ENCODE measurements around the gene UBN2. TPM values are rescaled to one million over a fixed set of nuclear protein-coding genes. Genes with fewer than 3 reads are reported as not detected.

Gene UBN2
- 7.1 and 7.5 TPM in 2 replicates for total RNA-seq

DNA sequence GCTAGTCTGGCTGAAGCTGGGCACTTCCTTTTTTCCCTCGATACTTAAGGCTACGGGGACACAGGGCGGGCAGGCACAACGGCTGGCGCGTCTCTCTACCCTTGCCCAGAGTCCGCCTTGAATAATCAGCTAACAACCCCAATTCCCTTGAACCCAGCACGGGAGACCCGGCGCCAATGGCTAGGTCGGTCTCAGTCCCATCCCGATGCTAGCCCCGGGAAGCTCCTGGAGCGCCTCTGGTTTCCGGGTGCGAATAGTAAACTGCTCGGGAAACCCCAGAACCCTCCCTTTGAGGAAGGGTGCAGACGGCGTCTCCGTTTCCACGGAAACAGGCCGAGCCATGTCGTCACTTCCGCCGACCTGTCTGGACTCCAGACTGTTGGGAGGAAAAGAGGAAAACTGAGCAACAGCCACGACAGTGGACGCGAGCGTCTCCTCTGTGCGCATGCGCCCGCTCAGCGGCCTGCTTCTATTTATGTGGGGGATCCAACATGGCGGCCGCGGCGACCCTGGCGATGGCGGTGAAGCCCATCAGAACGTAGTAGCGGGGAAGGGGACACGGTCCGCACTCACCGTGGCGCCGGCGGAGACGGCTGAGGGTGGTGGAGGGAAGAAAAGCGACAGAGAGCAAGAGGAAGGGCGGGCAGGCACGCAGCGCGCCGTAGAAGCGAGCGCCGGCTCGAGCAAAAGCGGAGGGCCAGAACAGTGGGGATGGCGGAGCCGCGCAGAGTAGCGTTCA, at the start of gene UBN2:
Gene UBN2 (plus strand): TSS at position 464 of the 739 bp plus-strand sequence. CDS start 248 bp downstream, at position 712.

DNA sequence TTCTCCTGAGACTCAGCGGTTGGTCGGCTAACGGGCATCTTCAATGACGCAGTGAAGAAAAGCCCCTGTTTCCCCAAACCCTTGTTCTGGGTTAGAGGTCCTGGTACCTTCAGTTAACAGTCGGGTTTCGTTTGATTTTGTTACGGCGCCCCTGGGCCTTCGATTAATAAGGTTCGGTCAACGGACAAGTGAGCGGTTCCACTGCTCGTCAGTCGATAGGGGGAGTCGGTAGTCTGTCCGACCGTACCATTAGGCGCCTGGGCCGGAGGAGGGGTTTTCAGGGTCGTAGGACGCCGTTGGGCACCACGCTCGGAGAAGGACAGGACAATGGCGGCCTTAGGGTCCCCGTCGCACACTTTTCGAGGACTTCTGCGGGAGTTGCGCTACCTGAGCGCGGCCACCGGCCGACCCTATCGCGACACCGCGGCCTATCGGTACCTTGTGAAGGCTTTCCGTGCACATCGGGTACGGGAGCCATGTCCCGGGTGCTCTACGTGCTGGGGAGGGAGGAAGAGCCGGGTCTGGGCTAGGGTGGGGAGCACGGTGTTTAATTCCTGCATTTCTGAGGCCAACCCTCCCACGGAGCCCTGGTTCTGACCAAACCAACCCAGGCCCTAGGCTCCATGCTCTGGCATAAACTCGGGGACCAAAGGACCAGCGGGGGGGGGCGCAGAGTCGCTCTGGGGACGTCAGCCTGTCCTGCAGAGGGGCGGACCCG, 110.2 kb downstream of the UBN2 start, which contains the start of gene FMC1:
Gene FMC1 (plus strand): TSS at position 280 of the 718 bp plus-strand sequence. CDS start 48 bp downstream, at position 328.

Other genes starting within 250 kb of the UBN2 start
- gene KIAA1549, start 249.8 kb upstream of the UBN2 start, total RNA-seq: 3.6 and 4.5 TPM in 2 replicates
- 17.5 and 20.2 TPM in 2 replicates for gene ZC3HAV1L, start 195.2 kb upstream of the UBN2 start, total RNA-seq
- gene ZC3HAV1, start 121.5 kb upstream of the UBN2 start, total RNA-seq: 26.4 and 38.8 TPM in 2 replicates
- 3.8 and 6.5 TPM in 2 replicates for gene FMC1, start 110.1 kb downstream of the UBN2 start, total RNA-seq
- 38.3 and 52.8 TPM in 2 replicates for gene LUC7L2, start 128.7 kb downstream of the UBN2 start, total RNA-seq